Thyroid gland (tissue), 4 donors: ENCODE measurements around the gene GSTT2.

ENCODE experiments used
- CTCF ChIP-seq, 6 experiments: fragments of 200-600 bp in 3 of 6; fragments of 450-650 bp in 3 of 6; sonication (generic) in 3 of 6; IDR thresholded peaks; one replicate each; pipeline ENCODE4 v1.5.1; 2016 to 2019; ENCODE audit warnings: antibody characterized with exemption in 6 of 6, mild to moderate bottlenecking in 2 of 6, inconsistent platforms in 1 of 6, moderate library complexity in 1 of 6
- POLR2A ChIP-seq, 2 donors: fragments of 450-650 bp; IDR thresholded peaks; one replicate each; pipeline ENCODE4 v1.6.1; 2017; ENCODE audit warnings: antibody characterized with exemption in 2 of 2, mild to moderate bottlenecking in 2 of 2, moderate library complexity in 1 of 2

- TF ChIP-seq CTCF (IDR thresholded peaks at IDR 0.05) = no peak
- TF ChIP-seq POLR2A (IDR thresholded peaks at IDR 0.05) = no peak
Observed at GRCh38 chr22:24030186-24030702, 50.3 kb downstream of the GSTT2 start.
